DLD1 (cell line): ENCODE data around the gene MINDY3.

ENCODE experiments used
- in situ Hi-C: cut with HindIII; loops from 2 replicates; pipeline ENCODE4 v1.10.0; 2017; ENCODE audit warnings: low sequenced_read_pairs

The MINDY3 gene

DNA sequence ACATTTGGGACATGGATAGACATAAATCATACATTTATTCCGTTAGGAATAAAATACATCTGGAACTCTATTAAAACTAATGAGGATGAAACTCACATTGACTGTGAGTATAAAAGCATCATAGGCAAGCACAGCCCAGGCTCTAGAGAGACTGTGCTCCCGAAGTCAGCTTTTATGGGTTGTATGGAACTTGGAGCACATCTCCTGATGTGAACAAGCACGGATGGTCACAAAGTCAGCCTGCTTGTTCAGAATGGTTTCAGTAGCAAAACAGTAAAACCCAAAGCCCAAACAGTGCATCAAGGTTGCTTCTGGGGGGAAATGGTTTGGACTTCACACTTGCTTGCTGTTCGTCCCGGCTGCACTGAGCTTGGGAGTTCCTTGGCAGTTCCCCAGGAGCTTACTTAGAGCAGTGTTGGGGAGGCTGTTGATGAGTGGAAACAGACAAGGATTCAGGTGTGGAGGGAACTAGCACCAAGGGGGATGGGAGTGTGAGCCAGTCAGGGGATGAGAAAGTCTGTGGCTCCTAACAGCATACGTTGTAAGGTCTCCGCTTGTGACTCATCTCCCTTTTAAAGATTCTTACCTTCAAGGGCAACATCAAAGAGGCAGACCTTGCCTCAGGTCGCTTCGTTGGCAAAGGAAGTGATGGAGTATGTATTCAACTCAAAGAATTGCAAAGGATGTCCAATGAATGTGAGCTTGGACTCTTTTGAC is 120.9 kb downstream of the MINDY3 start:
- in situ Hi-C loops, result no loop called here

DNA sequence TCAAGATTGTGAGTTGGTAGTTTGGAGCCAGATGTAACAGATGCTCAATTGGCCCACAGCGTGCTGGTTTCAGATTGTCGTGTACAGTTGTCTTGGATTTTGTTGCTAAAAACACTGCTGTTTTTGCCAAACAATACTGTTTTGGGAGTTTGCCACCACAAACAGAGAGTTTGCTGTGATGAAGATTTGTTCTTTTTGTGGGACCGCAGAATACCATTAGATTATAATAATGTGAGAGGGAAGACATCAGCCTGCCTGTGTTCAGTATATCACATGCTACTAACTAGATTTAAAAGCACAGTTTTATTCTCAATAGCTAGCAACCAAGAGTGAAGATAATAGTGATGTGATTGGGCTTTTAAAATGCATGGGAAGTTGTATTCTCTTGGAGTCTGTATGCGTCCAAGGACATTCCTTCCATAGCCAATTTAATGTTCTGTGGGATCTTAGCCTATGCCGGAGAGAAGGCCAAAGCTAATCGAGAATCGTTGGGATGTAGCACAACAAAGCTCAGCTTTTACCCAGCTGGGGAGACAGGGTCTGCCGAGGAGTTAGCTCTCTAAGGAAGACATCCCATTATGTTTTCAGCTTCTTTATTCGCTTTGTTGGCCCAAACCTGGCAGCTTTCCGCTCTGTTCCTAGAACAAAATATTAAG is 121.9 kb downstream of the MINDY3 start:
- in situ Hi-C loops, result no loop called here

DNA sequence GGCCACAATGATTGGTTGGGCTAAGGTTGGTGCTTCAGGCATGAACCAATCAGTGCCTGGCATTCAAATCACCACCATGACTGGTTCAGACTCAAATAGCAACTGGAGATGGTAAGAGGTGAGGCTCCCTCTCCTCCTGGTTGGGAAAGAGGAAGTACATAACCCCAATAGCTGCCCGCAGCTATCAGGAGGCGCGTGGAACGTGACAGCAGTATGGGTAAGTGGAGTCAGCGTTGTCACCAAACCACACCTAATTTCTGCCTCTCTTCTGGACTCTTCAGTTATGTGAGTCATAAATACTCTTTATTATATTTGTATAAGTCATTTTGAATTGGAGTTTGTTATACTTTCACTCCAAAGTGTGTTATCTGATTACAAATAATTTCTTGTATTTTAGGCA is 122.7 kb downstream of the MINDY3 start:
- in situ Hi-C loops, result no loop called here

DNA sequence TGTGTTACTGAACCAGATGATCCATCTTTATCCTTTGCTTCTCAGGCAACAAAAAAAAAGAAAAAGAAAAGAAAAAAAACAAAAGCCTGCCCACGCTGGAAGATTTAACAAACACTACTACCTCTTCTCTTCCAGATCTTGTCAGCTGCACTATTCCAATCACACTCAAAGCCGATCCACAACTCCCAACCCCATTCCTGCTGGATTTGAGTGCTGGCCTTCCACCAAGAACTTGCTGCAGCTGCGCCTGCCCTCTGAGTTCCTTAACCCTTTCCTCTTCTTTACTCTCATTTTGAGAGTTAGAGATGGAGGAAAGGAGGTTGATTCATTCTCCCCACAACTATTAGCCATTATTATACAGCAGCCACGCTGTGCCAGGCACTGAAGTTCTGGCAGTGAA is 124.5 kb downstream of the MINDY3 start:
- in situ Hi-C loops, result no loop called here

DNA sequence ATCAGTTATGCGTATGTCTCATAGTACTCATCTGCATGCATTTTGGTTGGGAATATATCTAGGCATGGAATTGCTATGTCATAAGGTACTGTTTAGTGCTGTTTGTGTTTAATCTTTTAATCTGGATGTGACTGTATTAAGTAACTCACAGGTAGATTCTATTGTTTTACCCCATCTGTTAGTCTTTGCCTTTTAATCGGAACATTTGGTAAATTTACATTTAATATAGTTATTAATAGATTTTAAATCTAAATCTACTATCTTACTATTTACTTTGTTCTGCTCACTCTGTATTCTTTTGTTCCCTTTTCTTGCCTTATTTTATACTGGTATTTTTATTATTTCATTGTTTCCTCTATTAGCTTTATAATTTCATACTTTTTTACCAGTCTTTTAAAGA is 130.0 kb downstream of the MINDY3 start:
- in situ Hi-C loops, result no loop called here

DNA sequence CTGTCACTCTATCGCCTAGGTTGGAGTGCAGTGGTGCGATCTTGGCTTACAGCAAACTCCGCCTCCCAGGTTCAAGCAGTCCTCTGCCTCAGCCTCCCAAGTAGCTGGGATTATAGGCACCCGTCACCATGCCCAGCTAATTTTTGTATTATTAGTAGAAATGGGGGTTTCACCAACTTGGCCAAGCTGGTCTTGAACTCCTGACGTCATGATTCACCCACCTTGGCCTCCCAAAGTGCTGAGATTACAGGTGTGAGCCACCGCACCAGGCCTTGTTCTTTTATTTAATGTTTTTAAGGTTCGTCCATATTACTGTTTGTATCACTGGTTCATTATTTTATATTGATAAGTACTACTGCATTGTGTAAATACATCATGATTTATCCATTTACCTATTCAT is 130.4 kb downstream of the MINDY3 start:
- in situ Hi-C loops, result no loop called here
